ENCODE data around the gene MTO1. TPM values are rescaled to one million over a fixed set of nuclear protein-coding genes. Genes with fewer than 3 reads are reported as not detected.
A peak's percentile ranks its signal among the peaks of the same experiment; 100 is the strongest.
"Not testable (repeated sequence)": the region's sequence is repeated elsewhere in the genome, so short reads cannot be mapped to it uniquely, and the experiment has no call there.

MTO1 gene
- total RNA-seq, 1 donor from 2014 or later = 23.1 TPM

DNA sequence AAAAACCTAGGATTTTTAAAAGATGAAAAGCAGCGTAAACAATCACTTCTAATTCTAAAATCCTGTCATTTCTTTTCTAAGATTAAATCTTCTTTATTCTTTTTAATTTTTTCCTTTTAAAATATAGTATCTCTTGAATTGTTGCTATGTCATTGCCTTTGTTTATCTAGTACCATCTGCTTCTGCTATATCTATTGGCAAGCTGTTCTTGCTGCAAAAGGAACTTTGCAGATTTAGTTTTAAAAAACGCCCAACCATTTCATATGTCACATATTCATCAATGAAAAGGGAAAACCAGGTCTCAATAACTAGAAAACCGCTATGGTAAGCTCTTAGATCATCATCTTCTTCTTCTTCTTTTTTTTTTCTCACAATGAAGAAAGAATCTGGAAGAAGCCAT lies 70.8 kb downstream of the MTO1 start:
- Histone ChIP-seq H3K27me3 (no peaks in the 10 kb centered on the region), H3K4me3 (no peak overlapping the region), H3K4me1 (no peaks in the 10 kb centered on the region), H3K9me3 (no peaks in the 10 kb centered on the region), H3K27ac (no peak overlapping the region), H3K36me3 (no peaks in the 10 kb centered on the region)
- DNase-seq = no peak
- TF ChIP-seq, protein P1, sequence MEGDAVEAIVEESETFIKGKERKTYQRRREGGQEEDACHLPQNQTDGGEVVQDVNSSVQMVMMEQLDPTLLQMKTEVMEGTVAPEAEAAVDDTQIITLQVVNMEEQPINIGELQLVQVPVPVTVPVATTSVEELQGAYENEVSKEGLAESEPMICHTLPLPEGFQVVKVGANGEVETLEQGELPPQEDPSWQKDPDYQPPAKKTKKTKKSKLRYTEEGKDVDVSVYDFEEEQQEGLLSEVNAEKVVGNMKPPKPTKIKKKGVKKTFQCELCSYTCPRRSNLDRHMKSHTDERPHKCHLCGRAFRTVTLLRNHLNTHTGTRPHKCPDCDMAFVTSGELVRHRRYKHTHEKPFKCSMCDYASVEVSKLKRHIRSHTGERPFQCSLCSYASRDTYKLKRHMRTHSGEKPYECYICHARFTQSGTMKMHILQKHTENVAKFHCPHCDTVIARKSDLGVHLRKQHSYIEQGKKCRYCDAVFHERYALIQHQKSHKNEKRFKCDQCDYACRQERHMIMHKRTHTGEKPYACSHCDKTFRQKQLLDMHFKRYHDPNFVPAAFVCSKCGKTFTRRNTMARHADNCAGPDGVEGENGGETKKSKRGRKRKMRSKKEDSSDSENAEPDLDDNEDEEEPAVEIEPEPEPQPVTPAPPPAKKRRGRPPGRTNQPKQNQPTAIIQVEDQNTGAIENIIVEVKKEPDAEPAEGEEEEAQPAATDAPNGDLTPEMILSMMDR (IDR thresholded peaks at IDR 0.05) = no peak
- ATAC-seq = no peak
- intact Hi-C loops (cut with DNase I) = no loop called here

DNA sequence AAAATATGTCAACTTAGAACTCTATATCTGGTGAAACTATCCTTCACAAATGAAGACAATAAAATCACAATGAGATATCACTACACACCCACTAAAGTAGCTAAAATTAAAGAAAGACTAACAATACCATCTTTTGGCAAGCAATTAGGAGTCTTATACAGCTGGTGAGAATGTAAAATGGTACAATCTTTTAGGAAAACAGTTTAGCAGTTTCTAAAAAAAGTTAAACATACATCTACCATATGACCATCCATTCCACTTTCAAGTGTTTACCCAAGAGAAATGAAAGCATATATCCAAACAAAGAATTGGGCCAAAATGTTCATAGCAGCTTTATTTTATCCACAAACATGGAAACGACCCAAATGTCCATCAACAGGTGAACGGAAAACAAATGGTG lies 73.1 kb downstream of the MTO1 start:
- no peak for DNase-seq
- intact Hi-C loops (cut with DNase I) = no loop called here
- Histone ChIP-seq H3K27me3 (no peaks in the 10 kb centered on the region), H3K4me3 (no peak overlapping the region), H3K4me1 (no peaks in the 10 kb centered on the region), H3K27ac (no peak overlapping the region), H3K36me3 (no peaks in the 10 kb centered on the region), H3K9me3 (no peaks in the 10 kb centered on the region)
- ATAC-seq = no peak
- TF ChIP-seq, protein P1 (IDR thresholded peaks at IDR 0.05) = no peak

DNA sequence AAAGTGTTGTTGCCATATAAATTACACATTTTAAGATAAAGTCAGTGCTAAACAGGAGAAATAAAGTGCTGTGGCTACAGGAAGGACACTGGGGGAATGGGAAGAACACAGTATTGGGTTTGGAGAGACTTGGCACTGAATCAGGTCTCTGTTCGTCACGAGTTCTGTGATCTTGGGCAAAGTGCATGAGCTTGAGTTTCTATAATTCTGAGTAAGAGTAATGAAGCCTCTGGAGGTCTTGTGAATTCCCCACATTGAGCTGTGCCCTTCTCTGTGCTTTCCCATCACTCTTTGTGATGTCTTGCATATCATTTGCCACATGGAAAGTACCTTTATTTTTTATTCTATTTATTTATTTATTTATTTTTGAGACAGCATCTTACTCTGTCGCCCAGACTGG lies 76.1 kb downstream of the MTO1 start:
- ATAC-seq = peak; percentile 20
- no peaks in the 10 kb centered on the region for H3K9me3 ChIP-seq

DNA sequence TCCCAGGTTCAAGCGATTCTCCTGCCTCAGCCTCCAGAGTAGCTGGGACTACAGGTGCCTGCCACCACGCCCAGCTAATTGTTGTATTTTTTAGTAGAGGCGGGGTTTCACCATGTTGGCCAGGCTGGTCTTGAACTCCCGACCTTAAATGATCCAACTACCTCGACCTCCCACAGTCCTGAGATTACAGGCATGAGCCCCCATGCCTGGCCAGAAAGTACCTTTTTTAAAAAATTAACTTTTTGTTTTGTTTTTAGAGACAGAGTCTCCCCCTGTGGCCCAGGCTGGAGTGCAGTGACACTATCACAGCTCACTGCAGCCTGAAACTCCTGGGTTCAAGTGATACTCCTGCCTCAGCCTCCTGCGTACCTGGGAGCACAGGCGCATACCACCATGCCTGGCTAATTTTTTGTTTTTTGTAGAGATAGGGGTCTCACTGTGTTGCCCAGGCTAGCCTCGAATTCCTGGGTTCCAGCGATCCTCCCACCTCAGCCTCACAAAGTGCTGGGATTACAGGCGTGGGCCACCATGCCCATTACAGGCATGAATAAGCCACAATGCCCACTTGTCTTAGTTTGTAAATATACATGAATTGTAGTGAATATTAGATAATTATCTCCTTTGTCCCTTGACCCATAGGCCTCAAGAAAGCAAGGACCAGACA lies 76.7 kb downstream of the MTO1 start:
- TF ChIP-seq, protein P1 (IDR thresholded peaks at IDR 0.05) = no peak
- DNase-seq (no peak), ATAC-seq (no peak)
- H3K4me1 ChIP-seq = no peaks in the 10 kb centered on the region
- no peaks in the 10 kb centered on the region for H3K36me3 ChIP-seq
- H3K9me3 ChIP-seq = no peaks in the 10 kb centered on the region
- no peak overlapping the region for H3K4me3 ChIP-seq
- H3K27ac ChIP-seq = no peak overlapping the region
- intact Hi-C loops (cut with DNase I) = no loop called here
- H3K27me3 ChIP-seq = no peaks in the 10 kb centered on the region

More for the DNA sequence above, 76.1 kb downstream of the MTO1 start:
- intact Hi-C loops (cut with DNase I) = no loop called here
- no peaks in the 10 kb centered on the region for H3K27me3 ChIP-seq
- no peaks in the 10 kb centered on the region for H3K36me3 ChIP-seq
- no peak for DNase-seq
- TF ChIP-seq, protein P1 (IDR thresholded peaks at IDR 0.05) = no peak
- no peak overlapping the region for H3K27ac ChIP-seq
- H3K4me3 ChIP-seq = no peak overlapping the region
- H3K4me1 ChIP-seq = no peaks in the 10 kb centered on the region

DNA sequence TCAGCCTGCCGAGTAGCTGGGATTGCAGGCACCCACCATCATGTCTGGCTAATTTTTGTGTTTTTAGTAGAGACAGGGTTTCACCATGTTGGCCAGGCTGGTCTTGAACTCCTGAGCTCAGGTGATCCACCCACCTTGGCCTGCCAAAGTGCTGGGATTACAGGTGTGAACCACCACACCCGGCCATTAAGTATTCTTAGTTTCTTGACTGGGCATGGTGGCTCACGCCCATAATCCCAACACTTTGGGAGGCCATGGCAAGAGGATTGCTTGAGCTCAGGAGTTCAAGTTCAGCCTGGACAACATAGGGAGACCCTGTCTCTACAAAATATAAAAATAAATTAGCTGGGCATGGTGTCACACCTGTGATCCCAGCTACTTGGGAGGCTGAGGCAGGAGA lies 80.9 kb downstream of the MTO1 start:
- H3K27ac ChIP-seq; H3K27me3 ChIP-seq; H3K4me1 ChIP-seq; ATAC-seq; H3K36me3 ChIP-seq; H3K4me3 ChIP-seq; H3K9me3 ChIP-seq; intact Hi-C loops (cut with DNase I); DNase-seq: not testable (repeated sequence)

DNA sequence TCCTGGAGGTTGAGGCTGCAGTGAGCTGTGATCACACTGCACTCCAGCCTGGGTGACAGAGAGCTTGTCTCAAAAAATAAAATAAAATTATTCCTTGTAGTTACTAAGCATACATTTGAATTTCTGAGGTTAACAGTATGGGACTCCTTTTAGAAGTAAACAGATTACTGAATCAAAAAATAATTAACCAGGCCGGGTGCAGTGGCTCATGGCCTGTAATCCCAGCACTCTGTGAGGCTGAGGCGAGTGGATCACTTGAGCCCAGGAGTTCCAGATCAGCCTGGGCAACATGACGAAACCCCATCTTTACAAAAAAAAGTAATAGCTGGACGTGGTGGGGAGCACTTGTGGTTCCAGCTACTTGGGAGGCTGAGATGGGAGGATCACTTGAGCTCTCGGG lies 81.4 kb downstream of the MTO1 start:
- Histone ChIP-seq H3K36me3 (no peaks in the 10 kb centered on the region), H3K9me3 (no peaks in the 10 kb centered on the region), H3K27me3 (no peaks in the 10 kb centered on the region), H3K4me3 (no peak overlapping the region), H3K27ac (no peak overlapping the region), H3K4me1 (no peaks in the 10 kb centered on the region)
- ATAC-seq = no peak
- TF ChIP-seq, protein P1 (IDR thresholded peaks at IDR 0.05) = no peak
- intact Hi-C loops (cut with DNase I) = no loop called here
- no peak for DNase-seq

Measured in upper lobe of right lung (tissue), 1 donor.